ENCODE measurements around the gene ANXA9.

Gene ANXA9

GRCh38 chr1:151005729-151006319 lies 23.7 kb downstream of the ANXA9 start:
- no peak for ATAC-seq

GRCh38 chr1:151006327-151007052 lies 24.4 kb downstream of the ANXA9 start, which contains the start of gene MINDY1:
Gene MINDY1, minus strand, starts transcription at chr1:151006902. Its CDS starts 4,285 bp downstream, at chr1:151002617.
- peak; percentile 18 to 22 for ATAC-seq

- ATAC-seq: no peak
These were observed 25.8 kb downstream of the ANXA9 start for GRCh38 chr1:151007853-151008243.

- peak; percentile 86 to 89 for ATAC-seq
These were observed 26.4 kb downstream of the ANXA9 start, which contains the start of gene PRUNE1 for GRCh38 chr1:151008244-151009205. Gene PRUNE1, plus strand, starts transcription at chr1:151008449. Its CDS starts 184 bp downstream, at chr1:151008633.

- peak in 1 of 2 donors; percentile 15 for ATAC-seq
These were observed 27.1 kb downstream of the ANXA9 start for GRCh38 chr1:151009206-151009587.

GRCh38 chr1:151009674-151010345 lies 27.7 kb downstream of the ANXA9 start:
- no peak for ATAC-seq

- ATAC-seq: no peak
These were observed 28.2 kb downstream of the ANXA9 start for GRCh38 chr1:151010346-151010726.

GRCh38 chr1:151011154-151011850 lies 29.2 kb downstream of the ANXA9 start:
- no peak for ATAC-seq

GRCh38 chr1:151012684-151013471 lies 30.8 kb downstream of the ANXA9 start:
- ATAC-seq: no peak

- no peak for ATAC-seq
These were observed 31.4 kb downstream of the ANXA9 start for GRCh38 chr1:151013518-151013917.

- ATAC-seq: peak; percentile 95 to 98
These were observed 42.6 kb downstream of the ANXA9 start for GRCh38 chr1:151024540-151025146.

GRCh38 chr1:151026460-151026859 lies 44.4 kb downstream of the ANXA9 start:
- ATAC-seq: no peak

- no peak for ATAC-seq
These were observed 50.1 kb downstream of the ANXA9 start for GRCh38 chr1:151032164-151032563.

GRCh38 chr1:151035167-151035566 lies 53.1 kb downstream of the ANXA9 start:
- ATAC-seq: no peak

GRCh38 chr1:151036356-151036755 lies 54.3 kb downstream of the ANXA9 start, which contains the start of gene BNIPL:
Gene BNIPL, plus strand, starts transcription at chr1:151036586. Its CDS starts 140 bp downstream, at chr1:151036726.
- no peak for ATAC-seq

- no peak for ATAC-seq
These were observed 54.9 kb downstream of the ANXA9 start for GRCh38 chr1:151037032-151037431.

- ATAC-seq: no peak
These were observed 57.4 kb downstream of the ANXA9 start for GRCh38 chr1:151039521-151039920.

- ATAC-seq: no peak
These were observed 61.1 kb downstream of the ANXA9 start for GRCh38 chr1:151043163-151043562.

Data from activated CD4-positive, CD25-positive, alpha-beta regulatory T cell treated with anti-CD3 and anti-CD28 coated beads, Interleukin-2, amount 50 U/mL, for 24 hours (primary cell).